ENCODE data around the gene TSPAN17.

Gene TSPAN17

DNA sequence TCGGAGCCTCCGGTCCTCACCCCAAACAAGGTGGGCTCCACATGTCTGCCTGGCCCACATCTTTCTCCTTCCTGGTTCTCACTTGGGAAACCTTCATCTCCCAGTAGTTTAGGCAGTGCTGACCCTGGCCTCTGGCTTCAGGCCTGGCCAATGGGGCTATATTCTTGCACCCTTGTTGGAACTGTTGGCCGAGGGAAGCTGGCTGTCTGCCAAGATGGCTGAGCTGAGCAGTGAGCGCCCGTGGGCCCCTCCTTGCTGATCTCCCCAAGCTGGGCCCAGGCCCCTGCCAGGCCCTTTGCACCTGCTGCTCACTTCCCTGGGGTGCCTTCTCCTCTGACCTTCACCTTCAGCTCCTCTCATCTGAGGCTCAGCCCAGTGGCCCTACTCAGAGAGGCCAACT, 31.3 kb downstream of the TSPAN17 start:
- no peak for DNase-seq
- Histone ChIP-seq H3K9me3 (ENCODE audit: control insufficient read depth, low read length) (no peaks in the 10 kb centered on the region), H3K27me3 (replicated peaks; ENCODE audit: control insufficient read depth, insufficient read depth, low read length, poor library complexity, severe bottlenecking) (peaks cover 15% of the 10 kb centered on the region), H3K4me3 (ENCODE audit: insufficient read depth, low read depth, low read length, poor library complexity, severe bottlenecking) (no peak overlapping the region), H3K4me1 (ENCODE audit: control insufficient read depth, insufficient read depth, low read length, poor library complexity, severe bottlenecking) (no peaks in the 10 kb centered on the region), H3K27ac (ENCODE audit: insufficient read depth, low read length, poor library complexity, severe bottlenecking) (no peak overlapping the region), H3K36me3 (ENCODE audit: control insufficient read depth, insufficient read depth, low read length) (no peaks in the 10 kb centered on the region)

DNA sequence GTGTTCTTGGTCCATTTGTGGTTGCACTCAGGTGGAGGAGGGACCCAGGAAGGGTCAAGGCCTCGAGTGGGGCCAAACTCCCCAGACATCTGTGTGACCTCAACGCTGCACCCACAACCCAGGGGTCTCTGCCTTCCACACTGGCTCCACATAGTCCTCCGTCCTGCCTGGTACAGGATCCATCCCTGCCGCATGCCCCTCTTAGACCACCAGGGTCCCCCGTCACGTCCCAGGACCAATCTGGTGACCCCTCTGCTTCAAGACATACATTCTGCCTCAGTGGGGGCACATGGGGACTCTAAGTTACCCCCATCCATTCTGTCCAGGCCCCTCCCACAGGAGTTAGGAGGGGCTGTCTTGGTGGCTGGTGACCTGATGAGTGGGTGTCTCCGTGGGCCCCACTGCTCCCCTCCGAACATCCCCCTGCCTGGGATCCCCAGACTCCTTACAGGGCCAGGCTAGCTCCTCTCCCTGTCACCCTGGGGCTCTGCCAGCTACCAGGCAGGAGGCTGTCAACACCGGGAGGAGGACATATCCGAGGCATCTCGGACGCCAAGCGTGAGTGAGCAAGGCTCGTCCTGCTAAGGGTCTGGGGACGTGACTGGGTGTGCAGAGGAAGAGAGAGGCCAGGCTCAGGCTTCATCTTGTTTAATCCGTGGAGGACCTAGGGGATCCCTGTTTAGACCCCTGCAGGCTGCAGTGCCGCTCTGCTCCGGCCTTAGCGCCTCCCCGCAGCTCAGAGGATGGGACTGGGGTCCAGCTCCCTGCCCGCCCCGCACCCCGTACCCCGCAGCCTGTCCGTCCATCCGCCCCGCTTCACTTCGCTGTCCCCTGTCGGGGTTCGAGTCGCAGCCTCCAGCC, 32.3 kb downstream of the TSPAN17 start:
- no peak overlapping the region for H3K4me3 ChIP-seq (ENCODE audit: insufficient read depth, low read depth, low read length, poor library complexity, severe bottlenecking)
- no peaks in the 10 kb centered on the region for H3K9me3 ChIP-seq (ENCODE audit: control insufficient read depth, low read length)
- peaks cover 15% of the 10 kb centered on the region for H3K27me3 ChIP-seq (replicated peaks; ENCODE audit: control insufficient read depth, insufficient read depth, low read length, poor library complexity, severe bottlenecking)
- DNase-seq = no peak
- no peaks in the 10 kb centered on the region for H3K4me1 ChIP-seq (ENCODE audit: control insufficient read depth, insufficient read depth, low read length, poor library complexity, severe bottlenecking)
- H3K27ac ChIP-seq (ENCODE audit: insufficient read depth, low read length, poor library complexity, severe bottlenecking) = no peak overlapping the region
- no peaks in the 10 kb centered on the region for H3K36me3 ChIP-seq (ENCODE audit: control insufficient read depth, insufficient read depth, low read length)

DNA sequence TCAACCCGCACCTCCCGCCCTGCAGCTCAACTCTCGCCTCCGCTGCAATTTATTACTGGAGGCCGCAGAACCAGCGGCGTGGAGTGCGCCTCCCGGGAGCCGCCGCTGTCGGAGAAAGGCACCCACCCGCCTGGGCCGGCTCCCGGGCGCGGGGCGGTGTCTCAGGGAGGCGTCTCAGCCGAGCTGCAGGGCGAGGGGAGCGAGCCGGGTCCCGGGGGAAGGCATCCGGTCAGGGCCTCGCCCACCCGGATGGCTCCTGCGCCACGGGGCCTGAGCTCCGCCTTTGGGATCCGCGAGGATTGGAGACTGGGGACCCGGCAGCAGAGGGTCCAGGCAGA, 32.9 kb downstream of the TSPAN17 start:
- DNase-seq = no peak
- Histone ChIP-seq H3K27ac (ENCODE audit: insufficient read depth, low read length, poor library complexity, severe bottlenecking) (no peak overlapping the region), H3K9me3 (ENCODE audit: control insufficient read depth, low read length) (no peaks in the 10 kb centered on the region), H3K4me3 (ENCODE audit: insufficient read depth, low read depth, low read length, poor library complexity, severe bottlenecking) (no peak overlapping the region), H3K4me1 (ENCODE audit: control insufficient read depth, insufficient read depth, low read length, poor library complexity, severe bottlenecking) (no peaks in the 10 kb centered on the region), H3K27me3 (replicated peaks; ENCODE audit: control insufficient read depth, insufficient read depth, low read length, poor library complexity, severe bottlenecking) (peaks cover 15% of the 10 kb centered on the region), H3K36me3 (ENCODE audit: control insufficient read depth, insufficient read depth, low read length) (no peaks in the 10 kb centered on the region)

DNA sequence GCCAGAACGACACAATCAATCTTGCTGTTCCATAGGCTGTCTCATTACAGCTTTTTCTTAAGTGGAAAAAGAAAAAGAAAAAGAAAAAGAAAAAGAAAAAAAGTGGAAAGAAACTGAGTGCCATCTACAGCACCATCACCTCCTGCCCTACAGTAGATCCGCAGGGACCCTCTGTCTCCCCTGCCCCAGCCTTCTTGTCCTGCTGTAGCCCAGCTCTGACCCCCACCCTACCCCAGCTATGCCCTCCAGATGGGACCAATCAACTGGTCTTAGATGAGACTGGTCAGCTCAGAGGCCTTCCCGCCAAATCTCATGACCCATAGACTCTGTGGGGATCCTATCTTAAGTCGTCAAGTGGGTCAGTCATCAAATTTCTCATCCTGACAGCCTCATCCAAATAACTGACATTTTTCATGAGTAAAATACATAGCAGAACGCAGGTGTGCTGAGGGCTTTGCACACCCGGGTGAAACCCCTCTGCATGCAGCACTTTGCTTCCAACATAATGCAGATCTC, 34.8 kb downstream of the TSPAN17 start:
- no peak for DNase-seq
- Histone ChIP-seq H3K27ac (ENCODE audit: insufficient read depth, low read length, poor library complexity, severe bottlenecking) (no peak overlapping the region), H3K27me3 (replicated peaks; ENCODE audit: control insufficient read depth, insufficient read depth, low read length, poor library complexity, severe bottlenecking) (peaks cover 19% of the 10 kb centered on the region), H3K4me3 (ENCODE audit: insufficient read depth, low read depth, low read length, poor library complexity, severe bottlenecking) (no peak overlapping the region), H3K9me3 (ENCODE audit: control insufficient read depth, low read length) (no peaks in the 10 kb centered on the region), H3K36me3 (ENCODE audit: control insufficient read depth, insufficient read depth, low read length) (no peaks in the 10 kb centered on the region), H3K4me1 (ENCODE audit: control insufficient read depth, insufficient read depth, low read length, poor library complexity, severe bottlenecking) (no peaks in the 10 kb centered on the region)

DNA sequence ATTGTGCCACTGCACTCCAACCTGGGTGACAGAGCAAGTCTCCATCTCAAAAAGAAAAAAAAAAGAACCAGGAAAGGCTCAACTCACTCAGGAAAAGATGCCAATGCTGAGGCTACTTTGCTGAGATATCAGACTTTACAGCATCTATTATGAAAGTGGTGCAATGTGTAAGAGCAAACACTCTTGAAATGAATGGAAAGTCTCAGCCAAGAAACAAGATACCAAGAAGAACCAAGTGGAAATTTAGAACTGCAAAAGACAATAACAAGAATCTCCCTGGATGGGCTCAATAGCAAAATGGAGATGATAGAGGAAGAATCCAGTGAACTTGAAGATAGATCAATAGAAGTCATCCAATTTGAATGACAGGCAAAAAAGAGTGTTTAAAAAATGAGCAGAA, 37.7 kb downstream of the TSPAN17 start:
- H3K36me3 ChIP-seq (ENCODE audit: control insufficient read depth, insufficient read depth, low read length) = no peaks in the 10 kb centered on the region
- no peaks in the 10 kb centered on the region for H3K9me3 ChIP-seq (ENCODE audit: control insufficient read depth, low read length)
- peaks cover 20% of the 10 kb centered on the region for H3K27me3 ChIP-seq (replicated peaks; ENCODE audit: control insufficient read depth, insufficient read depth, low read length, poor library complexity, severe bottlenecking)
- H3K4me3 ChIP-seq (ENCODE audit: insufficient read depth, low read depth, low read length, poor library complexity, severe bottlenecking) = no peak overlapping the region
- no peaks in the 10 kb centered on the region for H3K4me1 ChIP-seq (ENCODE audit: control insufficient read depth, insufficient read depth, low read length, poor library complexity, severe bottlenecking)
- no peak for DNase-seq
- H3K27ac ChIP-seq (ENCODE audit: insufficient read depth, low read length, poor library complexity, severe bottlenecking) = no peak overlapping the region

DNA sequence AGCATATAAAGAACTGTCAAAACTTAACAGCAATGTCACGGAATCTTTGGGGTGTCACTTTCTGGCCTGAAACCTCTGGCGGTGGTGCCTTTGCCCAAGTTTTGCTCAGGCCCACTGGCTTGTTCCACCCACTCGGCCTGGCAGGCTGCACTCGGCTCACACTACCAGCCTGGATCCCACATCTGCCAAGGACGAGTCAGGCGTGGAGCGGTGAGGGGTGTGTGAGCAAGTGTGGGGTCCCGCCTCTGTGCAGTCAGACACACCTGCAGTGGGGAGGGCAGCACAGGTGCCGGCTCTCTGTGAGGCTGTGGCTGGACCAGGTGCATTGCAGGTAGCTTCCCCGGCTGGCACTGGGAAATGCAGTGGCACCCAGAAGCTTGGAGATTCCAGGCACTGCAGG, 40.0 kb downstream of the TSPAN17 start:
- no peak overlapping the region for H3K27ac ChIP-seq (ENCODE audit: insufficient read depth, low read length, poor library complexity, severe bottlenecking)
- H3K4me1 ChIP-seq (ENCODE audit: control insufficient read depth, insufficient read depth, low read length, poor library complexity, severe bottlenecking) = no peaks in the 10 kb centered on the region
- no peaks in the 10 kb centered on the region for H3K9me3 ChIP-seq (ENCODE audit: control insufficient read depth, low read length)
- DNase-seq = no peak
- H3K4me3 ChIP-seq (ENCODE audit: insufficient read depth, low read depth, low read length, poor library complexity, severe bottlenecking) = no peak overlapping the region
- no peaks in the 10 kb centered on the region for H3K36me3 ChIP-seq (ENCODE audit: control insufficient read depth, insufficient read depth, low read length)
- peaks cover 15% of the 10 kb centered on the region for H3K27me3 ChIP-seq (replicated peaks; ENCODE audit: control insufficient read depth, insufficient read depth, low read length, poor library complexity, severe bottlenecking)

- Histone ChIP-seq H3K36me3 (ENCODE audit: control insufficient read depth, insufficient read depth, low read length) (no peaks in the 10 kb centered on the region), H3K27me3 (replicated peaks; ENCODE audit: control insufficient read depth, insufficient read depth, low read length, poor library complexity, severe bottlenecking) (peaks cover 16% of the 10 kb centered on the region), H3K9me3 (ENCODE audit: control insufficient read depth, low read length) (no peaks in the 10 kb centered on the region), H3K4me3 (ENCODE audit: insufficient read depth, low read depth, low read length, poor library complexity, severe bottlenecking) (no peak overlapping the region), H3K4me1 (ENCODE audit: control insufficient read depth, insufficient read depth, low read length, poor library complexity, severe bottlenecking) (no peaks in the 10 kb centered on the region), H3K27ac (ENCODE audit: insufficient read depth, low read length, poor library complexity, severe bottlenecking) (no peak overlapping the region)
- no peak for DNase-seq
Observed at GRCh38 chr5:176687881-176688280, 40.6 kb downstream of the TSPAN17 start.

- H3K9me3 ChIP-seq (ENCODE audit: control insufficient read depth, low read length) = no peaks in the 10 kb centered on the region
- H3K4me1 ChIP-seq (ENCODE audit: control insufficient read depth, insufficient read depth, low read length, poor library complexity, severe bottlenecking) = no peaks in the 10 kb centered on the region
- no peak overlapping the region for H3K4me3 ChIP-seq (ENCODE audit: insufficient read depth, low read depth, low read length, poor library complexity, severe bottlenecking)
- H3K27ac ChIP-seq (ENCODE audit: insufficient read depth, low read length, poor library complexity, severe bottlenecking) = no peak overlapping the region
- no peaks in the 10 kb centered on the region for H3K36me3 ChIP-seq (ENCODE audit: control insufficient read depth, insufficient read depth, low read length)
- peaks cover 15% of the 10 kb centered on the region for H3K27me3 ChIP-seq (replicated peaks; ENCODE audit: control insufficient read depth, insufficient read depth, low read length, poor library complexity, severe bottlenecking)
- DNase-seq = no peak
Observed at GRCh38 chr5:176690911-176691310, 43.6 kb downstream of the TSPAN17 start.

GRCh38 chr5:176691524-176691923, 44.2 kb downstream of the TSPAN17 start:
- no peak overlapping the region for H3K27ac ChIP-seq (ENCODE audit: insufficient read depth, low read length, poor library complexity, severe bottlenecking)
- no peak for DNase-seq
- no peaks in the 10 kb centered on the region for H3K4me1 ChIP-seq (ENCODE audit: control insufficient read depth, insufficient read depth, low read length, poor library complexity, severe bottlenecking)
- H3K36me3 ChIP-seq (ENCODE audit: control insufficient read depth, insufficient read depth, low read length) = no peaks in the 10 kb centered on the region
- H3K4me3 ChIP-seq (ENCODE audit: insufficient read depth, low read depth, low read length, poor library complexity, severe bottlenecking) = no peak overlapping the region
- H3K27me3 ChIP-seq (replicated peaks; ENCODE audit: control insufficient read depth, insufficient read depth, low read length, poor library complexity, severe bottlenecking) = peaks cover 14% of the 10 kb centered on the region
- no peaks in the 10 kb centered on the region for H3K9me3 ChIP-seq (ENCODE audit: control insufficient read depth, low read length)

- Histone ChIP-seq H3K4me3 (ENCODE audit: insufficient read depth, low read depth, low read length, poor library complexity, severe bottlenecking) (no peak overlapping the region), H3K9me3 (ENCODE audit: control insufficient read depth, low read length) (no peaks in the 10 kb centered on the region), H3K4me1 (ENCODE audit: control insufficient read depth, insufficient read depth, low read length, poor library complexity, severe bottlenecking) (no peaks in the 10 kb centered on the region), H3K27ac (ENCODE audit: insufficient read depth, low read length, poor library complexity, severe bottlenecking) (no peak overlapping the region), H3K36me3 (ENCODE audit: control insufficient read depth, insufficient read depth, low read length) (no peaks in the 10 kb centered on the region), H3K27me3 (replicated peaks; ENCODE audit: control insufficient read depth, insufficient read depth, low read length, poor library complexity, severe bottlenecking) (peaks cover 14% of the 10 kb centered on the region)
- DNase-seq = no peak
Observed at GRCh38 chr5:176692326-176692725, 45.0 kb downstream of the TSPAN17 start.
